ENCODE results near the gene NOTCH4.

NOTCH4 gene

DNA sequence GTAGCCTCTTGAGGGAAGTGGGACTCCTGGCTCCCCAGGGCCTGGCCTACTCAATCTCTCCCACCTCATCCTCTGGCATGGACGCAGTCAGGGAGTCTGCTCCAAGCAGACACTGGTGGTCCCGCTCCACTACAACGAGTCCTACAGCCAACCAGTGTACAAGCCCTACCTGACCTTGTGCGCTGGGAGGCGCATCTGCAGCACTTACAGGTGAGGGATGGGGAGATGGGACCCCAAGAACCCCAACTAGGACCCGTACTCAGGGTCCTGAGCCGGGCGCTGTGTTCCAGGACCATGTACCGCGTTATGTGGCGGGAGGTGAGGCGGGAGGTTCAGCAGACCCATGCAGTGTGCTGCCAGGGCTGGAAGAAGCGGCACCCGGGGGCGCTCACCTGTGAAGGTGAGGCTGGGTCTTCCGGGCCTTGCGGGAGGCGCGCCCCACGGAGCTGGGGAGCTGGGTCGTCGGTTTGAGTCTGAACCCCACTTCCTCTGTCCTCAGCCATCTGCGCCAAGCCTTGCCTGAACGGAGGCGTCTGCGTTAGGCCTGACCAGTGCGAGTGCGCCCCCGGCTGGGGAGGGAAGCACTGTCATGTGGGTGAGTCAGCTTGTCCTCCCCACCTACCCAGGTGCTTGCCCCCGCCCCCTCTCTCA is 57.3 kb downstream of the NOTCH4 start:
- no peak for DNase-seq (ENCODE audit: low spot score)

GRCh38 chr6:32164295-32164694 is 59.6 kb downstream of the NOTCH4 start, which contains the start of gene EGFL8:
EGFL8 (plus strand) TSS chr6:32164595; CDS start chr6:32166166, 1,571 bp downstream.
- DNase-seq (ENCODE audit: low spot score), result no peak

- no peak for DNase-seq (ENCODE audit: low spot score)
Observed at GRCh38 chr6:32163559-32164258, 60.2 kb downstream of the NOTCH4 start.

GRCh38 chr6:32158052-32158451 is 65.8 kb downstream of the NOTCH4 start:
- DNase-seq (ENCODE audit: low spot score), result no peak

GRCh38 chr6:32156891-32157290 is 67.0 kb downstream of the NOTCH4 start:
- no peak for DNase-seq (ENCODE audit: low spot score)

GRCh38 chr6:32154514-32155161 is 69.2 kb downstream of the NOTCH4 start:
- DNase-seq (ENCODE audit: low spot score), result peak; percentile 79

- peak; percentile 91 for DNase-seq (ENCODE audit: low spot score)
Observed at GRCh38 chr6:32153564-32154513, 70.0 kb downstream of the NOTCH4 start, which contains the start of gene PPT2. PPT2 (plus strand) TSS chr6:32154141; CDS start chr6:32154595, 454 bp downstream.

- DNase-seq (ENCODE audit: low spot score), result peak; percentile 68
Observed at GRCh38 chr6:32152769-32153563, 70.9 kb downstream of the NOTCH4 start.

GRCh38 chr6:32151863-32152768 is 71.8 kb downstream of the NOTCH4 start, which contains the start of gene PRRT1:
PRRT1 (minus strand) TSS chr6:32151939; CDS start chr6:32151827, 112 bp downstream.
- peak; percentile 33 for DNase-seq (ENCODE audit: low spot score)

DNA sequence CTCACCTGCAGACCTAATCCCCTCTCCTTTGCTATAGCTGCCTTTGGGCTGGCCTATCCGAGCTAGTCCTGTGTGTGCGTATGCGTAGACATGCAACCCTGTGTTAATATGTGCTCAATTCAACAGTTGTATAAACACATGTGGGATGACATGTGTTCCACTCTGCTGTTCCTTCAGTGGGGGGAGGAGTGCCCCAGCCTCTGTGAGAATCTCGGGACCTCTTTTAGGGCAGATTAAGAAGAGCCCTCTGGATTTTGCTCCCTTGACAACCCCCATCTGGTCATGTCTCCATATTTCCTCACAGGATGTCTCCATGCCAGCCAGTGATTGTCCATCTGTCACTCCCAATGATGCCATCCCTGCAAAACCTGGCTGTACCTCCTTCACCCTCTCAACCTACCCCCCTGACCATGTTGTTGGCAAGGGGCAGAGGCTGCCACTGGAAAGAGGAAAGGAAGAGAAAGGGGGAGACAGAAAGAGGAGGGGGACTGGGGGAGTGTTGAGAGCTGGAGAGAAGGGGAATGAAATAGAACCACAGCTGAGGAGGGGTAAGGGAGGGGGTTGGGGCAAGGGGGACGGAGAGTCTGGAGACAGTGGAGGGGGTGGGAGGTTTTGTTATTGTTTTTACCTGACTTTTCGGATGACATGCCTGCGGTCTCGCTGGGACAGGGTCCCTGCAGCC is 72.5 kb downstream of the NOTCH4 start:
- DNase-seq (ENCODE audit: low spot score), result no peak

- no peak for DNase-seq (ENCODE audit: low spot score)
Observed at GRCh38 chr6:32149932-32150870, 73.7 kb downstream of the NOTCH4 start.

- DNase-seq (ENCODE audit: low spot score), result no peak
Observed at GRCh38 chr6:32149092-32149755, 74.6 kb downstream of the NOTCH4 start.

DNA sequence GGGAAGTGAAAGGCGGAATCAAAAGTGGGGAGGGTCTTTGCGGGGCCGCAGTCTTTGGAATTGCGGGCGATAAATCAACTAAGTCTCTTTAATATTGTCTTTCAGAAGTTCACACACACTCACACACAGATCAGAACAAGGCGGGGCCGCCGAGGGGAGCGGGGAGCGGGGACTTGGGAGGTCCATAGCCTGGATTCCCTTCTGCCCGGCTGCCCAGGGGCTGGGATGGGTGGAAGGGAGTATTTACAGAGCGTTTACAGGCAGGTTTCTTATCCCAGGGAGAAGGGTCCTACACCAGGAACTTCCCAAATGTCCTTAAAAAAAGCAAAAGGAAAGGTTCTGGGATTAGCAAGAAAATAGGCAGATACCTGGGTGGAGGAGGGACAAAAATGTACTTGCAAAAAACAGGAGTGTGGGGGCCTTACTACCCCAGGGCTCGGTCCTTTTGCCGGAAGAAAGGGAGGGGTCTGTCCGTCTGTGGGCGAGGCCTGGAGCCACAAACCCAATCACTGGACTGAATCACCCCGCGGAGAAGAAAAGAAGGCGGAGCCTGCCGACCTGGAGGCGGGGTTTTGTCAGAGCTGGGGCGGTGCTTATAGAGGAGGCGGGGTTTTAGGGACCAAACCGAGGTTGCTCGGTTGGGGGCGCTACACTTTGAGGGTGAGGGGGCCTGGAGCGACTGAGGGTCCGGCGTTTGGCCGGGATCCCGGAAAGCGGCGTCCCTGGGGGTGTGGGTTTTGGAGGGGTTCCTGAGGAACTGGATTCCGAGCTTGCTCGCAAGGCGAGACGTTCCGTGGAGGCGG is 75.4 kb downstream of the NOTCH4 start:
- DNase-seq (ENCODE audit: low spot score), result no peak

DNA sequence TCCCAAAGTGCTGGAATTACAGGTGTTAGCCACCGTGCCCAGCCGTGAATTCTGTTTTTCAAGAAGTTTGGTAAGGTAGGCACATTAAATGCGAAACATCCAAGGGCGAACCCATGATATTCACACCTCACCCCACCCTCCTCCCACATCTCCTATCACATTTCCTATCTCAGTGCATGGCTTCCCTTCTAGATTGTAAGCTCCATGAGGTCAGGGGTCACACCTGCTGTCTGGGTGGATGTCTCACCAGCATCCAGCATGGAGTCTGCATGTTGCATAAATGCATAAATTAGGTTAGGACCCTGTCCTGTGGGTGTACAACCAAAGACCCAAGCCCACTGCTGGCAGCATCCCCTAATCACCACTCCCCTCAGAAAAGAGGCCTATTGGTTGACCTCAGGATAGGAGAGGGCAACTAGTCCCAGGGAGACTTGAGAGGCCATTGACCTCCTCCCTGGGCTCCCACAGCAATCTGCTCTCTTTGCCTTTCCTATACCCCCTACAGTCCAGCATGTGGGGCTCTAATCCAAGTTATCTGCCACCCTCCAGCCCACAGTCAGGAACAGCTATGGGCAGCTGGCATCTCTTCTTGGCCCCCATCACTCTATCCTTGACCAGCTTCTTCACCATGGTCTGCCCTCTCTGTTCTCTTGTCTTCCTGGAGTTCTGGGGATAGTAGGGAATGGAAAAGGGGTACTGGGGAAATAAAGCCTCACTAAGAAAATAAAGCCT is 76.3 kb downstream of the NOTCH4 start:
- DNase-seq (ENCODE audit: low spot score), result no peak

- DNase-seq (ENCODE audit: low spot score), result no peak
Observed at GRCh38 chr6:32146687-32147086, 77.2 kb downstream of the NOTCH4 start.

DNA sequence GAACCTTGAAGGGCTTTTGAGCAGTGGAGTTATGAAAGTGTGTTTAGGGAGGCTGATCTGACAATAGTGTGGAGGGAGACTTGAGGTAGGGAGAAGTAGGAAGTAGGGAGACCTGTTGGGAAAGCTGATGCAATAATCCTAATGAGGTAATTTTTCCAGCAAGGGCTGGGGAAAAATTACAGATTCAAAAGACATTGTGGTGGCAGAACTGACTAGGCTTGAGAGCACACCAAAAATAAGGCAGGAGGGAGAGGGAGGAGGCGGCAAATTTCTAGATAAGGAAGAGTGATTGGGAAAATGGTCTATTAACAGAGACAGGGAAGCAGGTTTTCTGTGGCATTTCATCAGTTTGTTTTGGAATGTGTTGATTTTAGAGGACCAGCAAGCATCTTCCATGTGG is 77.6 kb downstream of the NOTCH4 start:
- no peak for DNase-seq (ENCODE audit: low spot score)

Measured in SK-N-DZ (cell line).